Measurements from ENCODE around the gene ADCY9. TPM values are rescaled to one million over a fixed set of nuclear protein-coding genes. Genes with fewer than 3 reads are reported as not detected.

The ADCY9 gene
- total RNA-seq, 4 donors from 2014 or later = 6.3 to 22.3 (median 11.2) TPM

DNA sequence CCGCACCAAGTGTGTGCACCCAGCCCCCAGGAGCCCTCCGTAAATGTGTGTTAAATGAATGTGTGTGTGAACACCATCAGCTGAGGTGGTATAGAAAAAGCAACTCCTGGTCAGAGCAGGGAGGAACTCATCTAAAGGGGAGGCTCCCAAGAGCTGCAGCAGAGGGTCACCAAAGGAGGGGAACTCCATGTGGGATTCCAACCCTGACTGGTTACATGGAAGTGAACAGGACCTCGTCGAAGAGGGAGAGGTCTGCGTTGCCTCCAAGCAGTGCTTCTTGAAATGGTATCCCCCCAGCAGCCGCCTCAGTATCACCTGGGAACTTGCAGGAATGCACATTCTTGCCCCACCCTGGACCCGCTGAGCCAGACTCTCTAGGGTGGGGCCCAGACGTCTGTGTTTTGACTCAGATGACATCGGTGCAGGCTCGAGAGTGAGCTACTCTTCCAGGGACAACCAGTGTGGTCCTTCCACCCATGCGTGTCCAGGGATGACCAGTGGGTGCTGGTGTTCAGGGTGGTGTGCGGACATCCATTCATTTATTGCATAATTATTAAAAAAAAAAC lies 30.8 kb downstream of the ADCY9 start:
- DNase-seq = no peak
- TF ChIP-seq, protein P1, sequence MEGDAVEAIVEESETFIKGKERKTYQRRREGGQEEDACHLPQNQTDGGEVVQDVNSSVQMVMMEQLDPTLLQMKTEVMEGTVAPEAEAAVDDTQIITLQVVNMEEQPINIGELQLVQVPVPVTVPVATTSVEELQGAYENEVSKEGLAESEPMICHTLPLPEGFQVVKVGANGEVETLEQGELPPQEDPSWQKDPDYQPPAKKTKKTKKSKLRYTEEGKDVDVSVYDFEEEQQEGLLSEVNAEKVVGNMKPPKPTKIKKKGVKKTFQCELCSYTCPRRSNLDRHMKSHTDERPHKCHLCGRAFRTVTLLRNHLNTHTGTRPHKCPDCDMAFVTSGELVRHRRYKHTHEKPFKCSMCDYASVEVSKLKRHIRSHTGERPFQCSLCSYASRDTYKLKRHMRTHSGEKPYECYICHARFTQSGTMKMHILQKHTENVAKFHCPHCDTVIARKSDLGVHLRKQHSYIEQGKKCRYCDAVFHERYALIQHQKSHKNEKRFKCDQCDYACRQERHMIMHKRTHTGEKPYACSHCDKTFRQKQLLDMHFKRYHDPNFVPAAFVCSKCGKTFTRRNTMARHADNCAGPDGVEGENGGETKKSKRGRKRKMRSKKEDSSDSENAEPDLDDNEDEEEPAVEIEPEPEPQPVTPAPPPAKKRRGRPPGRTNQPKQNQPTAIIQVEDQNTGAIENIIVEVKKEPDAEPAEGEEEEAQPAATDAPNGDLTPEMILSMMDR (IDR thresholded peaks at IDR 0.05) = no peak
- TF ChIP-seq POLR2A (IDR thresholded peaks at IDR 0.05) = no peak
- Histone ChIP-seq H3K27me3 (no peaks in the 10 kb centered on the region), H3K27ac (no peak overlapping the region), H3K36me3 (no peaks in the 10 kb centered on the region), H3K4me3 (no peak overlapping the region), H3K4me1 (peaks cover 0 to 47% (median 0%) of the 10 kb centered on the region in 3 donors), H3K9me3 (no peaks in the 10 kb centered on the region)
- 78 to 89% methylated on average over 7 to 11 of the region's 12 CpGs for WGBS, 2 donors
- intact Hi-C loops (cut with DNase I) = no loop called here

DNA sequence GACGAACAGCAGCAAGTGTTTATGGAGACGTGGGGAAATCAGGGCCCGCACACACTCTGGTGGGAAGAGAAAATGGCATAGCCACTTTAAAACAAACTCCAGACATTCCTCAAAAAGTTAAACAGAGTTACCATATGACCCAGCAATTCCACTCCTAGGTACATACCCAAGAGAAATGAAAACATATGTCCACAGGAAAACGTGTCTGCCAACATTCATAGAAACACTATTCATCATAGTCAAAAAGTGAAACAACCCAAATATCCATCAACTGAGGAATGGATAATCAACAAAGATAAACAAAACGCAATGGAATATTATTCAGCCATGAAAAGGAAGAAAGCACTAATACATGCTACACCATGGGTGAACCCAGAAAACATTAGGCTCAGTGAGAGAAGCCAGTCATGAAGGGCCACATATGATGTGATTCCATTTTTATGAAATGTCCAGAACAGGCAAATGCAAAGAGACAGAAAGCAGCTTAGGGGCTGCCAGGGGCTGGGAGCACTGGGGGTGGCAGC lies 32.8 kb downstream of the ADCY9 start:
- TF ChIP-seq POLR2A (IDR thresholded peaks at IDR 0.05) = no peak
- TF ChIP-seq, protein P1 (IDR thresholded peaks at IDR 0.05) = no peak
- WGBS, 2 donors = 80 to 88% methylated on average over 4 to 5 of the region's 5 CpGs
- Histone ChIP-seq H3K4me3 (no peak overlapping the region), H3K36me3 (no peaks in the 10 kb centered on the region), H3K27ac (no peak overlapping the region), H3K4me1 (peaks cover 0 to 35% (median 0%) of the 10 kb centered on the region in 3 donors), H3K27me3 (no peaks in the 10 kb centered on the region), H3K9me3 (no peaks in the 10 kb centered on the region)
- DNase-seq = no peak
- intact Hi-C loops (cut with DNase I) = no loop called here

DNA sequence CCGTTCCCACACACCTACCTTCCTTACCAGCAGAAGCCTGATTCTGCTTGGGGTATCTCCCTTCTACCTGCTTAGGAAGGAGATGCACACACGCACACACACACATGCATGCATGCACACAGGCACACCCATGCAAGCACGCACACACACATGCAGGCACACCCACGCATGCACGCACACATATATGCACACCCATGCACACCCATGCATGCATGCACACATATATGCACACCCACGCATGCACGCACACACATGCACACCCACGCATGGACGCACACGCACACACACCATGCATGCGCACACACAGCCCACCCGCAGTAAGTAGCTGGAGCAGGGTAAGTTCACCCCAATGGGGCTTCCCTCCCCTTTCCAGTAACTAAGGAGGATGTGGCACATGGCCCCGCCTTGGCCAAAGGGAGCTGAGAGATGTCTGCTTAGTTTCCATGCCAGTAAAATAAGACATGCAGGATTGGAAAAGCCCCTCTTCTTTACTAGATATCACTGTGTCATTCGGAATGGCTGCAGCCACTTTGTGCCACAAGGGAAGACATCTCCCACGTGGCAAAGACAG lies 33.7 kb downstream of the ADCY9 start:
- no peak overlapping the region for H3K27ac ChIP-seq
- TF ChIP-seq, protein P1 (IDR thresholded peaks at IDR 0.05) = no peak
- no peak for TF ChIP-seq POLR2A (IDR thresholded peaks at IDR 0.05)
- H3K36me3 ChIP-seq = no peaks in the 10 kb centered on the region
- H3K4me3 ChIP-seq = no peak overlapping the region
- H3K9me3 ChIP-seq = no peaks in the 10 kb centered on the region
- WGBS, 2 donors = 88 to 91% methylated on average over 13 to 14 of the region's 15 CpGs
- no peak for DNase-seq
- H3K27me3 ChIP-seq = no peaks in the 10 kb centered on the region
- H3K4me1 ChIP-seq = peaks cover 0 to 26% (median 0%) of the 10 kb centered on the region in 3 donors
- intact Hi-C loops (cut with DNase I) = no loop called here

DNA sequence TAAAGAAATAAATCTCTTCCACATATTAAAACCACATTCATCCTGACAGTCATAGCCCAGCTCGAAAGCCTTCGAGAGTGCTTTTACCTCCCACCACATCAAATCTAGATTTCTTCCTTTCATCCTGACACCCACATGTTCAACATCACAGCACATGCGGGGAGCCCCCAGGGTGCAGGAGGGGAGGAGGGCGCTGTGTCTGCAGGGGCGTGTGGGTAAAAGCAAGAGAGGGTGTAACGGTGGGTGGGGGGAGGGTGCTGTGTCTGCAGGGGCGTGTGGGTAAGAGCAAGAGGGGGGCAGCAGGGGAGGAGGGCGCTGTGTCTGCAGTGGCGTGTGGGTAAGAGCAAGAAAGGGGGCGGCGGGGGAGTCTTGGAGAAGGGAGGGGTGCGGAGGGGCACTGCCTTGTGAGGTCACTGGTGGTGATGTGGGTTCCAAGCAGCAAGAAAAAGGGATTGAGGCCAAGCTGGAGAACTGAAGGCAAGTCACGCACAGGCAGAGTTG lies 34.7 kb downstream of the ADCY9 start:
- DNase-seq = no peak
- Histone ChIP-seq H3K27ac (peak overlapping the region in 2 of 4 donors; percentile 14 to 17), H3K9me3 (no peaks in the 10 kb centered on the region), H3K36me3 (no peaks in the 10 kb centered on the region), H3K27me3 (no peaks in the 10 kb centered on the region), H3K4me3 (no peak overlapping the region), H3K4me1 (peaks cover 0 to 26% (median 0%) of the 10 kb centered on the region in 3 donors)
- intact Hi-C loops (cut with DNase I) = no loop called here
- no peak for TF ChIP-seq POLR2A (IDR thresholded peaks at IDR 0.05)
- TF ChIP-seq, protein P1 (IDR thresholded peaks at IDR 0.05) = no peak
- 75 to 79% methylated on average over 8 of the region's 13 CpGs for WGBS, 2 donors

DNA sequence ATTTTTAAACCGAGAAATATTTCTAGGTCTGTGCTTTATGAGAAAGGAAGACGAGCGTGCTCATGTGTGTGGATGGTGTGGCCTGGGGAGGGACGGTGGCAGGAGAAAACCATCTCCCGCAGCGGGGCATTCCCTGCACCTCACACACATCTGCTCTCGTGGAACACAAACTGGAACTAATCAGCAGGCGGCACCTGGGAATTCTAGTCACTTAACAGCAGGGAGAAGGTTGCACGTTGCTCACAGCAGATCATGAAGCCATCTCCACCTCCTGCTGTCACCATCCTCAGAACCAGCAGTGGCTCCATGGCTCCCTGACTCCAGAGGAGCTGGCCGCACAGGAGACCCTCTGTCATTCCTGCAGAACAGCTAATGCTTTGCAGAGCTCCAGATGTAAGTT lies 35.2 kb downstream of the ADCY9 start:
- Histone ChIP-seq H3K27me3 (no peaks in the 10 kb centered on the region), H3K36me3 (no peaks in the 10 kb centered on the region), H3K9me3 (no peaks in the 10 kb centered on the region), H3K4me3 (no peak overlapping the region), H3K4me1 (peaks cover 0 to 26% (median 0%) of the 10 kb centered on the region in 3 donors), H3K27ac (peak overlapping the region in 1 of 4 donors; percentile 17)
- no peak for DNase-seq
- intact Hi-C loops (cut with DNase I) = no loop called here
- WGBS, 2 donors = 74 to 83% methylated on average over 10 of the region's 10 CpGs
- TF ChIP-seq, protein P1 (IDR thresholded peaks at IDR 0.05) = no peak
- no peak for TF ChIP-seq POLR2A (IDR thresholded peaks at IDR 0.05)

Measured in esophagus squamous epithelium (tissue), 5 donors.